Astrocyte of the hippocampus (primary cell): Measurements from ENCODE around the gene KIF24.
"Not testable (repeated sequence)": the region's sequence is repeated elsewhere in the genome, so short reads cannot be mapped to it uniquely, and the experiment has no call there.

Source experiments
- DNase-seq: peaks from one replicate; pipeline ENCODE4 v3.0.0; 2011; ENCODE audit warnings: low read depth, low spot score

KIF24 gene

DNA sequence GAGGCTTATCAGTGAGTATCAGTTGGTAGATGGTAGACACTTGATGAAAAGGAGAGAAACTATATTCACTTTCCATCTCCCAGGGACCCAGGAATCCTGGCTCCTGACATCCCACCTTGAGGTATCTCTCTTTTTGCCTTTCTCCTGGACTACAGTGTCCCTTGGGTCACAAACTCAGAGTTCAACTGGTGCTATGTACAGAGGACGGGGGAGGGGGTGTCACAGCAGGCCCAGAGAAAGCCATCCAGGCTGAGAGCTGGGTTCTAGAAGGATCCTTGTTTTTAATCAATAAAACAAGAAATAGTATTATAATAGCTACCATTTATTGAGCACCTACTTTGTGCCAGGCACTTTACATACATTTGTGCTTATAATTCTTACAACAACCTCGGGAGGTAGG is 37.3 kb upstream of the KIF24 start:
- no peak for DNase-seq

DNA sequence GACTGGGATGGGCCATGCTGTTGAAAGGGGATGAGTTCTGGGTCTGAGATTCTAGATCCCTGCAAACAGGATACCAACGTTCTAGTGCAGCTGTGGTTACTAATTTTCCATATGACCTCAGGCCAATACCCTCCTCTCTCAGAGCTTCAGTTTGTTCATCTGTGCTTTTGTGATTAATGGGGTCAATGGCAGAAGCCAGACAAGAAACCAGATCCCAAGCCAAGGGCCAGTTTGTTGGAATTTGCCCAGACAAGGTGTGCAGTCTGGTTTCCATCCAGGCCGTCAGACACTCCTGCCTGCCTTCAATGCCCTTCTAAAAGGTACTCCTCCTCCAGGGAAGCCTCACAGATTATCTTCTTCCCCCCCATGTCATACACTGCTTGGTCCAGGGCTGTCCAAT is 36.2 kb upstream of the KIF24 start:
- DNase-seq = no peak

DNA sequence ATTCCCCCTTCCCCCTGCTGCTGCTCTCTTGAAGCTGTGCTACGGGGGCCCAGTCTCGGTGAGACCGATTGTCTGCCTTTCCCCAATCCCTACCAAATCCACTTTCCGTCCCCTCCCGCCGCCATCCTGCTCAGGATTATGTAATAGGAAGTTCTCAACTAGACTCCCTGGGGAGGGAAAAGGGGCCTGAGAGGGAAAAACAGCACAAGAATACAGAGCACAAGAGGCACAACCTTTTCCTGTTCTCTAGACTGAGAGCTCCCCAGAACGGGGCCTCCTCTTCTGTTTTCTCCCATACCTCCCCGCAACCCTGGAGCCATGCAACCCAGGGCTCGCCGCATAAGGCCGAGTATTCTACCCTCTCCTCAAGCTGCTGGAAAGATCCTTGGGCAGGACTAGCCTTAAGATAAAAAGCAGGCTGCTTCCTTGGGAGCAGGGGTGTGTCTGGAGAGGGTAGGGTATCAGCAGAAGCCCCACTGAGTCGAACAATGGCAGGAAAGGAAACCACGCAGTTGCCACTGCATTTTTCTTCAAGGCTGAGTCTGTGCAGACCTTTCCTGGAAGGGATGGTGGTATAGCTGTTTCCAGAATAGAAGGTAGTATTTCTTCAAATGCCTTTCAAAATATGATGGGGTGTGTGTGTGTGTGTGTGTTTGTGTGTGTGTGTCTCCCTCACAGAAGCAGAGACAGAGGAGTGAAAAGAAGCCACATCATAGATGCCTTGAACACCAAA is 34.7 kb upstream of the KIF24 start:
- DNase-seq = no peak

DNA sequence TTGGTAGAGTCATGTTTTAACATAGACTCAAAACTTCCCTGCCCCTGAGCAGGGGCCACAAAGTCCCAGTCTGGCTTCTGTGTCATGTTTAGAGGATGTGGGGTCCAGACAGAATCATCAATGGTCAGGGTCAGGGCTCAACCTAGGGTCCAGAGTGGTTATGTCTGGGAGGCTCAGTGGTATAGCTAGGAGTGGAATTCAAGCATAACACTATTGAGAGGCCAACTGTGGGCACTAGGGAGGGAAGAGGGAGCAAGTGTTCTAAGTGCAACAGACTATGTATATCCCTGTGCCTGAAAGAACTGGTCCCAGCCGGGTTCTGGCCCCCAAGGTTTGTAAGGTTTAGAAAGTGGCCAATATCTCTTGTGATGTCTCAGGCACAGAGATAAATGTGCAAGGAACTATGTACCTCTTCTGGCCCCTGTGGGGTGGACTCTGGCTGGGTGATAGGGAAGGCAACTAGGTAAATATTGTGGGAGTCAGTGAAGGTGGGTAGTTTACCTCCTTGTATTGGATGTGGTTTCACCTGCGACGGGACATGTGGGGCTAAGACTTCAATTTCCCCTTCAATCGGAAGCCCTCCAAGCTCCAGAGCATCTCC is 33.6 kb upstream of the KIF24 start:
- no peak for DNase-seq

DNA sequence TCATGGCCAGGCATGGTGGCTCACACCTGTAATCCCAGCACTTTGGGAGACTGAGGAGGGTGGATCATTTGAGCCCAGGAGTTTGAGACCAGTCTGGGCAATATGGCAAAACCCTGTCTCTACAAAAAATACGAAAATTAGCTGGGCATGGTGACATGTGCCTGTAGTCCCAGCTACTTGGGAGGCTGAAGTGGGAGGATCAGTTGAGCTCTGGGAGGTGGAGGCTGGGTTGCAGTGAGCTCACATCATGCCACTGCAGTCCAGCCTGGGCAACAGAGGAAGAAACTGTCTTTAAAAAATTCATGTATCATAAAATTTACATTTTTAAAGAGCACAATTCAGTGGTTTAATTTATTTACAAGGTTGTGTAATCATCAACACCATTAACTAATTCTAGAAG is 23.9 kb upstream of the KIF24 start:
- not testable (repeated sequence) for DNase-seq

DNA sequence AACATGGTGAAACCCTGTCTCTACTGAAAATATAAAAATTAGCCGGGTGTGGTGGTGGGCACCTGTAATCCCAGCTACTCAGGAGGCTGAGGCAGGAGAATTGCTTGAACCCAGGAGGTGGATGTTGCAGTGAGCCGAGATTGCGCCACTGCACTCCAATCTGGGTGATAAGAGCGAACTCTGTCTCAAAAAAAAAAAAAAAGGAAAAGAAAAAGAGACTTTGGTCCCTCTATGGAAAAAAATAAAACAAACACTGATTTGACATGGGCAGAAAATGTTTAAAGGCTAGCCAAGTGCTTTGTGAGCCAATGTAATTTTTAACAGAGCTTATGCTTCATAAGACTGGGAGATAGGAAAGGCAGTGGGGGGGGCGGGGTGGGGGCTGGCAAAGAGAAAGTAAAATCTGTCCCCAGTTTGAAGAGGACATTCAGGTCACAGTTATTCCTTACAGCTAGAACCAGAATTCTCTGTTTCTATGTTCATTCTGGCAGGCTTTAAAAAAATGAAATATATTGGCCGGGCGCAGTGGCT is 23.1 kb upstream of the KIF24 start:
- not testable (repeated sequence) for DNase-seq

DNA sequence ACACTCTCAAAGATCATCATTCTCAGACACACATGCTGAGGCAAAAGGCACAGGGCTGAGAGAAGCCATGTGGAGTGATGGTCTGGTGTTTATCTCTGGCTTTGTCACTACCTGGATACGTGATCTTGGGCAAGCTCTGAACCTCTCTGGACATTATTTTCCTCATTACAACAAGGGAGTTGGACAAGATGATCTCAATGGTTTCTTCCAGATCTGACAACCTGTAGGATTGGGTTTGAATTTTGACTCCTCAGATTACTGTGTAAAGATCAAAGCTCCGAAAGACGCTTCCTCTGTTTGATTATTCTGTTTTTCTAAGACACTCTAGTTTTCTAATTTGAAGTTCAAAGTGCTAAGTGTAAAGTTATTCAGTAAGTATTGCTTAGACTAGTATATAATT is 20.3 kb upstream of the KIF24 start:
- no peak for DNase-seq

DNA sequence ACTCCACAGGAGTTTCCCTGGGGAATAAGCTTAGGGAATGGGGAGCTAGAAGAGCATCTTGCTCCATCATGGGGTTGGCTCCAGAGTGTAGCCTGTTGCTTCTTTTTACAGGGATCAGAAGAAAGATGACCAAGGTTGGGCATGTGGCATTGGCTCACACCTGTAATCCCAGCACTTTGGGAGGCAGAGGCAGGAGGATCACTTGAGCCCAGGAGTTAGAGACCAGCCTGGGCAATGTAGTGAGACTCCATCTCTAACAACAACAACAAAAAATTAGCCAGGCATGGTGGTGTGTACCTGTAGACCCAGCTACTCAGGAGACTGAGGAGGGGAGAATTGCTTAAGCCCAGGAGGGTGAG is 18.7 kb upstream of the KIF24 start:
- no peak for DNase-seq

DNA sequence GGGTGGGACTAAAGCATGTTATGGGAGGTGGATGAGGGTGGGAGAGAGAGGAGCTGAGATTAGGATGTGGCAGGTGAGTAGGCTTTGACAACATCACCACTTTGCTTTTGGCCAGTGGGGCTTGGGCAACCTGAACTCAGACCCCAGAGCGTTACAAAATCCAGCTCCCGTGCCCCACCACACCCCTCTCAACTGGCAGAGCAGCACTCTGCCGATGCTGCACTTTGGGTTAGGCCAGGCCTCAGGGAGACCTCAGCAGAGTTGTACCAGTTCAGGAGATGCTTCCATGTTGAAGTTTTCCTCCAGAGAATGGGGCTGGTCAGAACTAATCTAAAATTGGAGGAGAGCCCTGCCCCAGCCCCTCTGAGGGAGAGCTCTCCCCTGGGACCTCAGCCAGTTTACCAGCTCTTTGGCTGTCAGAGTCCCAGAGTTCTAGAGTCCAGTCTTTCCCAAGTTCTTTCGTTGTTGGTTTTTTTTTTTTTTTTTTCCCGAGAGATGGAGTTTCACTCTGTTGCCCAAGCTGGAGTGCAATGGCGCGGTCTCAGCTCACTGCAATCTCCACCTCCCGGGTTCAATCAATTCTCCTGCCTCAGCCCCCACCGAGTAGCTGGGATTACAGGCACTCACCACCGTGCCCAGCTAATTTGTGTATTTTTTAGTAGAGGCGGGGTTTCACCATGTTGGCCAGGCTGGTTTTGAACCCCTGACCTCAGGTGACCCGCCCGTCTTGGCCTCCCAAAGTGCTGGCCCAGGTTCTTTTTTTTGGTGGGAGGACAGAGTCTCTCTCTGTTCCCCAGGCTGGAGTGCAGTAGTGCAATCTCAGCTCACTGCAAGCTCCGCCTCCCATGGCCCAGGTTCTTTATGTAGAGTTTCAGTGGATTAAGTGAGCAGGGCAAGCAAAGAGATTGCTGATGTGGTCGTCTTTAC is 18.1 kb upstream of the KIF24 start:
- no peak for DNase-seq

DNA sequence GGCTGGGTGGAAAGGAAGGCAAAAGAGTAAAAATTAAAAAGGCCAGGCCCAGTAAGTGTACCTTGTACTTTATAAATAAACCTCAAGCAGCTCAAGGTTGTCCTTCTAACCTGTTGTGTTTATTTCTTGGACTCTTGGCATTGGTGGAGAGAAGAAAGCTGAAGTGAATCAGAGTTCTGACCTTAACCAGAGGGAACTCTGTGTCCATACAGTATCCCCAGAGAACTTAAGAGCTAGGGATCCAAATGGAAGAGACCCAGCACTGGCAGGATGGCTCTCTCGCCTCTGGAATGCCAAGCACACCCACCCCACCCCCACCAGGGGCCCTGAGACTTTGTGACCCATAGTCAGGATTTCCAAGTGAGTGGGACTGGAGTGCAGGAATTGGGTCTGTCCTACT is 14.5 kb upstream of the KIF24 start:
- DNase-seq = no peak

DNA sequence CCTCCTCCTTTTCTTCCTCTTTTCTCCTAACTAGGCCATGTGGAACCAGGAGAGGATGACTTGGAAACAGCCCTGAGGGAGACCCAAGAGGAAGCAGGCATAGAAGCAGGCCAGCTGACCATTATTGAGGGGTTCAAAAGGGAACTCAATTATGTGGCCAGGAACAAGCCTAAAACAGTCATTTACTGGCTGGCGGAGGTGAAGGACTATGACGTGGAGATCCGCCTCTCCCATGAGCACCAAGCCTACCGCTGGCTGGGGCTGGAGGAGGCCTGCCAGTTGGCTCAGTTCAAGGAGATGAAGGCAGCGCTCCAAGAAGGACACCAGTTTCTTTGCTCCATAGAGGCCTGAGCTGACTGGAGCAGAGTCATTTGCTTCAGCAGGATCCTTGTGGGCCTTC is 14.0 kb upstream of the KIF24 start:
- DNase-seq = no peak

DNA sequence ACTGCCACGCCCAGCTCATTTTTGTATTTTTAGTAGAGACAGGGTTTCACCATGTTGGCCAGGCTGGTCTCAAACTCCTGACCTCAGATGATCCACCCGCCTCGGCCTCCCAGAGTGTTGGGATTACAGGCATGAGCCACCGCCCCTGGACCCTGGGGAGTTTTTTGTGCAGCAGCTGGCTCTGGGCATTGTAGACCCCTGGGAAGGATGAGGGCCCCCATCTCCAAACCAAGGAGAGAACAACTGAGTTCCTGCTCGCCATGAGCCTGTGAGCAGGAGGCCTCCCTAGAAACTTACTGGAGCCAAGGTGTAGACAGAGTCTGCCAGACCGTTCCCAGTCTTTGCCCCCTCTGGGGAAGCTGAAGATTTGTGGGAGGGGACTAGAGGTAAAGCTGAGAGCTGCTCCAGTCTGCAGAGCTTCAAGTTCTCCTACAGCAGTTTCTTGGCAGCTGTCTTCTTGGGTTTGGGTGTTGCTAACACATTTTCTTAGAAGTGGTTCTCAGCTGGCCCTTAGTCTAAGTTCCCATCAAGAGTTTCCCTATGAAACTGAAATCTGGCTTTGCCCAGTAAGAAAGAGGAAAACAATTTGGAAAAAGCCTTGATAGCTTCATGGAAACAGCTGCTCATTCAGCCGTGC is 12.7 kb upstream of the KIF24 start:
- no peak for DNase-seq

DNA sequence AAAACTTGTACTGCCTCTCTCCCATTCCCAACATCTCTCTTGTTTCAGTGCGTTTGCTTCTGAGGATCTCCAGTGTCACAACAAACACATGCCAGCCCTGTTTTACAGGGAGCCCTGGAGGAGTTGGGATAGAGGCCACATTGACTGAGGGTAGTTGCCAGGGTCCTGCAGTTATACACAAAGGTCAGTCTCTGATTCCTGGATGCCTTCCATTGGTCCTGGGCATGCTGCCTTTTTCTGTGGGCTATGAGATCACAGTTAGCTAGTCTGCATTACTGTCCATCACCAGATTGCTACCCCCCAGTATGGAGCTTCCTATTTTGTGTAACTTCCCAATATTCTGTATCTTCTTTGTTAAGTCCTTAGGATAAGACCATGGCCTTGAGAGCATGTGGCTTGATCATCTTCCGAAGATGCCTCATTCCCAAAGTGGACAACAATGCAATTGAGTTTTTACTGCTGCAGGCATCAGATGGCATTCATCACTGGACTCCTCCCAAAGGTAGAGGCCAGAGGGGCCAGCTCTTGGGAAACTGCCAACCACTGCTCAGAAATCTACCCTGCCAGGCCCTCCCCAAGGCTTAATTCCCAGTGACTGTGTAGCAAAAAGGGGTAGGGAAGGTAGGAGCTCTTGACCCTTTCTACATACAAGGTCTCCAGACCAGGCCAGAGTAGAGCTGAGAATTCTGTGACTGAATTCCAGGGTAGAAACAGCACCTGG is 9.8 kb upstream of the KIF24 start:
- DNase-seq = peak; percentile 61

DNA sequence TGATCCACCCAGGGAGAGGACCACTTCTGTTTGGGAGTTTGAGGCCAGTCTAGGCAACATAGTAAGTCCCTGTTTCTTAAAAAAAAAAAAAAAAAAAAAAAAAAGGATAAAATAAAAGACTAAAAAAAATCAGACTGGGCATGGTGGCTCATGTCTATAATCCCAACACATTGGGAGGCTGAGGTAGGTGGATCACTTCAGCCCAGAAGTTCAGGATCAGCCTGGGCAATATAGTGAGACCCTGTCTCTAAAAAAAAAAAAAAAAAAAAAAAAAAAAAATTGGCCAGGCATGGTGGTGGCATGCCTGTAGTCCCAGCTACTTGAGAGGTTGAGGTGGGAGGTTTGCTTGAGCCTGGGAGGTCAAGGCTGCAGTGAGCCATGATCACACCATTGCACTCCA is 9.0 kb upstream of the KIF24 start:
- DNase-seq = not testable (repeated sequence)

DNA sequence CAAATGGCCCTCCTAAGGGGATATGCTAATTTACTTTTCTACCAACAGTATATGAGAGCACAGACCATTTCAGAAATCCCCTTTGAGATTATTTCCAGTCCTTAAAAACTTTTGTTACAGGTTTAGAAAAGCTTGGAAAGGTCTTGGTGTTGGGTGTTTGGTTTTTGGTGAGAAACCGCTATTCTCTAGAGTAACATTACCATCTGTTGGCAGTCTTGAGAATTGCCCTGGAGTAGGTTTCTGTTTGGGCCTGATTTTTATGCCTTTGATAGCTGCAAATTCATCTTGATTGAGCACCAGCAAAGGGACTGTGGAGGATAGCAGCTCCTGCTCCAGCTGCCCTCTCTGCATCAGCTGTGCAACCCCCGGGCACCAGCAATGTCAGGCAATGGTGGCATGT is 8.3 kb upstream of the KIF24 start:
- peak; percentile 27 for DNase-seq

DNA sequence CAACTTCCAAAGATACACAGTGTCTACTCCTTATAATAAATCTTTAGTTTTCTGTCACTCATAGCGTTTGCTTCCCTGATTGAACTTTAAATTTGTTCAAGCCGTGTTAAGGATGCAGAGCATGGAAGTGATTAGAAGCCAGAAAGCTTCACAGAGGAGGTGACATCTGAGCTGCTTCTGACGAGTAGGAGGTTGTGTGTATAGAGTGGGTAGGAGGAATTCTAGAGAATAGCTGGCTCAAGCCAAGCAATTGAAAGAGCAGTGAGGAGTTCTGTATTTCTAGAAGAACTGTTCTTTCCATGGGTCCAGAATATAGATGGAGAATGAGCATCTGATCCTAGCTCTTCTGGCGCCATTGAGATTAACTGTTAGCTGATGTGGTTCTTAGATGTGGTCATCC is 6.3 kb upstream of the KIF24 start:
- no peak for DNase-seq

DNA sequence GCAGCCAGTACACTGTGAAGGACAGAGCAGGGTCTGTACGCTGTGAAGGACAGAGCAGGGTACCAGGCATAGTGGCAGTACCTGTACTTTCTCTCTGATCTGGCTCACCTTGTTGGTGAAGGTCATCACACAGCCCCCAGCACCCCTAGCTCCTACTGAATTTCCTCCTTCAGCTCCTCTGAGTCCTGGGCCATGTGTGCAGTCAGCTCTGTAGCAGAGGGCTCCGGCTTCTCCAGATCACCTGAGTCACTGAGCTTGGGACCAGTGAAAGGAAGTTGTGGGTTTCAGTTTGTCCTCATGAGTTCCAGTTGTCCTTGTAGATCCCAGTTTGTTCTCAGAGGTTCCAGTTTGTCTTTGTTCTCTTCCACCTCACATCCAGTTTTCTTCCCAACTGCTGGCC is 5.8 kb upstream of the KIF24 start:
- no peak for DNase-seq

DNA sequence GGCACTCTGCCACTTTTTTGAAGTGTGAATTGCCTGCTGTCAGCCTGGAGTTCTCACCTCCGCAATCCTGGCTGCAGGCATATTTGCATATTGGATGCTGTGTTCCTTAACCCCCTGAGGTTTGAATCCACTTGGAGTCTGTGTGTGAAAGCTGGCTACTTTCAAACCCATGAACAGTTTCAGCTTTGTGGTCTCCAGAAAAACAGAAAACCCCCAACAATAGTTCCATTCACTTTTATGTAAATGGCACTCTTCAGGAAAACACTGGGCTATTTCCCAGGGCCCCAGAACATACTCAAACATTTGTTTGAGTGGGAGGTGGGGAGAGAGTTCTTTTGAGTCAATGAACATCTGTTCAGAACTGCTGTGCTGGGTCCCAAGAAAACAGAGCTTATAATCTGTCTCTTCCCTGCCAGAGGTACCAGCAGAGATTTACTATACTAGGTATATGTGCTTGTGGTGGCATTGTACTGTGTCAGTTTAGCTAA is 5.3 kb upstream of the KIF24 start:
- peak; percentile 82 for DNase-seq

DNA sequence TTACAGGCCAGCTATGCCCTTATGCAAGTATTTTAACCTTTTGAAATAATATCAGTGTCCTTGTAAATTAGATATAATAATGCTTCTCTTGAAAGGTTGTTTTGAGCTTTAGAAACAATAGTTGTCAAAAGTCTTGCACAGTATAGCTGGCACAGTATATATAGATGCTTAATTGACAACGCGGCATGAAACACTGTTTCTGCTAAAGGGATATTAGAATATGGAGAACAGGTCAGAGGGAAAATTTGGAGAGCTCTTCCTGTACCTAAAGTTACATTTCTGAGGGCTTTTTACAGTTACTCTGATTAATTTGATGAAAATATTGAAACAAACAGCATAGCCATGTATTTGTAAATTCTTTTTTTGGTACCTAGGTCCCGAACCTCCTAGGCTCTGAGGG is 4.8 kb upstream of the KIF24 start:
- DNase-seq = no peak

DNA sequence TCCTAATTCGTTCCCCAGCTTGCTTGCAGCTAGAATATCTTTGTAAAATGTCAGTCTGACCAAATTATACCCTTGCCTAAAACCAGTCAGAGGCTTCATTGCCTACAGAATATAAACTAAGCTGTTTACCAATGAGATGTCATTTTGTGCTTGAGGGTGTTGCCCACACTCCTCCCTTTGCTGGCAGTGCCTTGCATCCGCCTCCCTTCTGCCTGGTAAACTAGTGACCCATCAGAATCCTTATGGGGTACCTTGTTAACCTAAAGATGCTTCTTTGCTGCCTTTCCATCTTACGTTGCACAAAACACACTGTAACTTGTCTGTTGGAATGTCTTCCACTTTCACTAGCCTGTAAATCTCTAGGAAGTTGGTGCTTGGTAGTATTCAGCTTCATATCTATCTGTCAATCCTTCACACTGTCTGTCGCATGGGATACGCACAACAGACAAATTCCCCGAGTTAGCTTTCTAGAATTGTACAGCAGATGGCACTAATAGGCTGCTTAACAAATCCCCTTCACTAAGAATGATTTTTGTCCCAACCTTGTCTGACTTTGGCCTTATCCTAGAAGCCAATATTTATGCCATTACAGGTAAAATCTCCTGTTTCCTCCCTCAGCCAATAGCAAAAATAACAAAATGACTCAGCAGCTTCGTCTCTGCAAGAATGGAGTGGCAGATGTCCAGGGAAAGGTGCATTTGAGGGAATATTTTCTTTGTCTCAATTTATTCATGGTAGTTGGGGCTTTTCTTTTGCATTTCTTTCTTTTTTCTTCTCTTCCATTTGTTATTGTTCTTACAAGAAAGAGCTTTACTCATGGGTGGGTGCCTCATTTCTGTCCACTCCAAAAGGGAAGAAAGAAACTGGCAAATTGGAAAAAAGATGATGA is 3.3 kb upstream of the KIF24 start:
- peak; percentile 67 for DNase-seq
